OCI-LY1 (cell line): Measurements from ENCODE around the gene ENOX2.

Experiments used
- H2AFZ ChIP-seq: fragments of 200-600 bp; sonication (generic), shearing (Covaris generic); 2 replicates; pipeline ENCODE4 v1.6.0; 2014; ENCODE audit warnings: antibody characterized with exemption, mild to moderate bottlenecking, low read length
- H3F3A ChIP-seq: fragments of 200-600 bp; sonication (generic), shearing (Covaris generic); 2 replicates; pipeline ENCODE4 v1.6.0; 2014; ENCODE audit warnings: mild to moderate bottlenecking, antibody characterized with exemption, low read length, moderate library complexity; ENCODE audit not compliant: insufficient read depth
- H3K27ac ChIP-seq: fragments of 200-600 bp; sonication (generic); 2 replicates; pipeline ENCODE4 v1.5.1; 2014; ENCODE audit warnings: low read length, mixed run types, mild to moderate bottlenecking, low read depth; ENCODE audit not compliant: poor library complexity, severe bottlenecking
- H3K27me3 ChIP-seq: fragments of 200-600 bp; sonication (generic); 2 replicates; pipeline ENCODE4 v1.6.0; 2014; ENCODE audit warnings: antibody characterized with exemption, mild to moderate bottlenecking, low read length, moderate library complexity; ENCODE audit not compliant: insufficient read depth
- H3K36me3 ChIP-seq: fragments of 200-600 bp; sonication (generic); 2 replicates; pipeline ENCODE4 v1.6.1; 2014; ENCODE audit warnings: mild to moderate bottlenecking, antibody characterized with exemption, low read length, moderate library complexity, mixed read lengths; ENCODE audit not compliant: insufficient read depth
- H3K4me1 ChIP-seq: fragments of 200-600 bp; sonication (generic); 2 replicates; pipeline ENCODE4 v1.5.1; 2014; ENCODE audit warnings: mild to moderate bottlenecking, low read length, moderate library complexity; ENCODE audit not compliant: insufficient read depth, severe bottlenecking
- H3K4me2 ChIP-seq: fragments of 200-600 bp; sonication (generic), shearing (Covaris generic); 2 replicates; pipeline ENCODE4 v1.6.1; 2014; ENCODE audit warnings: low read length
- H3K4me3 ChIP-seq: fragments of 200-600 bp; sonication (generic); 2 replicates; pipeline ENCODE4 v1.5.1; 2014; ENCODE audit warnings: low read length, low read depth, mild to moderate bottlenecking, mixed read lengths; ENCODE audit not compliant: poor library complexity, severe bottlenecking
- H3K79me2 ChIP-seq: fragments of 200-600 bp; shearing (Covaris generic); 2 replicates; pipeline ENCODE4 v1.6.1; 2016; ENCODE audit warnings: mixed run types, low read length, mixed read lengths; ENCODE audit not compliant: insufficient read depth
- H3K9ac ChIP-seq: fragments of 200-600 bp; sonication (generic), shearing (Covaris generic); 2 replicates; pipeline ENCODE4 v1.6.1; 2014; ENCODE audit warnings: mild to moderate bottlenecking, low read length, mixed read lengths
- H3K9me2 ChIP-seq: fragments of 200-600 bp; sonication (generic), shearing (Covaris generic); 2 replicates; pipeline ENCODE4 v1.6.1; 2014; ENCODE audit warnings: low read depth, mild to moderate bottlenecking, low read length, mixed read lengths
- H3K9me3 ChIP-seq: fragments of 200-600 bp; shearing (Covaris generic); 2 replicates; pipeline ENCODE4 v1.6.1; 2014; ENCODE audit warnings: low read length, mixed read lengths
- H4K20me1 ChIP-seq: fragments of 200-600 bp; sonication (generic), shearing (Covaris generic); 2 replicates; pipeline ENCODE4 v1.6.0; 2016; ENCODE audit warnings: mild to moderate bottlenecking, low read length; ENCODE audit not compliant: insufficient read depth
- EZH2 ChIP-seq: fragments of 200-600 bp; sonication (generic), shearing (Covaris generic); IDR thresholded peaks from 2 replicates; pipeline ENCODE4 v1.8.0; 2017; ENCODE audit warnings: borderline replicate concordance, mixed run types, mild to moderate bottlenecking, antibody characterized with exemption, low read length, moderate library complexity, mixed read lengths
- TF ChIP-seq, protein P1 (sequence below): fragments of 200-600 bp; sonication (generic), shearing (Covaris generic); IDR thresholded peaks from 2 replicates; pipeline ENCODE4 v1.5.1; 2017; ENCODE audit warnings: mild to moderate bottlenecking, antibody characterized with exemption, low read length, moderate library complexity, mixed read lengths

ENOX2 gene

DNA sequence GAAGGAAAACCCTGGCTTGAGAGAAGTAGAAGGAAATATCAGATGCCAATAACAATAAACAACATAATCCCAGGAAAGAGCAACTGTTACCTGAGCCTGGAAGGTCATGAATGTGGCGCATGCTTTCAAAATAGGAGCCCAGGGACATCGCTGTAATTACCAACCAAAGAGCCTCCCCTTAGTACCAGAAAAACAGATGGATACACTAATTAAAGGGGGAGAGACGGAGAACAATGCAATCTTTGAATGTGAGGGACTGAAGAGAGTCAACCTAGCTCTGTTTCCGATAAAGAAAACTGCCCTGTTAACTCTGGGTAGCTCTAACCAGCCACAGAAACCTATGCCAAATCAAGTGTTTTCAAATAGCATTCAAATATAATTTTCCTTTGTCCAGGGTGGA lies 161.4 kb downstream of the ENOX2 start:
- H2AFZ ChIP-seq = no peak overlapping the region
- H3K27ac ChIP-seq = no peak overlapping the region
- no peaks in the 10 kb centered on the region for H3K36me3 ChIP-seq
- H3K9me2 ChIP-seq = no peaks in the 10 kb centered on the region
- no peaks in the 10 kb centered on the region for H4K20me1 ChIP-seq
- H3K4me3 ChIP-seq = no peak overlapping the region
- H3F3A ChIP-seq = no peaks in the 10 kb centered on the region
- no peaks in the 10 kb centered on the region for H3K27me3 ChIP-seq
- TF ChIP-seq, protein P1, sequence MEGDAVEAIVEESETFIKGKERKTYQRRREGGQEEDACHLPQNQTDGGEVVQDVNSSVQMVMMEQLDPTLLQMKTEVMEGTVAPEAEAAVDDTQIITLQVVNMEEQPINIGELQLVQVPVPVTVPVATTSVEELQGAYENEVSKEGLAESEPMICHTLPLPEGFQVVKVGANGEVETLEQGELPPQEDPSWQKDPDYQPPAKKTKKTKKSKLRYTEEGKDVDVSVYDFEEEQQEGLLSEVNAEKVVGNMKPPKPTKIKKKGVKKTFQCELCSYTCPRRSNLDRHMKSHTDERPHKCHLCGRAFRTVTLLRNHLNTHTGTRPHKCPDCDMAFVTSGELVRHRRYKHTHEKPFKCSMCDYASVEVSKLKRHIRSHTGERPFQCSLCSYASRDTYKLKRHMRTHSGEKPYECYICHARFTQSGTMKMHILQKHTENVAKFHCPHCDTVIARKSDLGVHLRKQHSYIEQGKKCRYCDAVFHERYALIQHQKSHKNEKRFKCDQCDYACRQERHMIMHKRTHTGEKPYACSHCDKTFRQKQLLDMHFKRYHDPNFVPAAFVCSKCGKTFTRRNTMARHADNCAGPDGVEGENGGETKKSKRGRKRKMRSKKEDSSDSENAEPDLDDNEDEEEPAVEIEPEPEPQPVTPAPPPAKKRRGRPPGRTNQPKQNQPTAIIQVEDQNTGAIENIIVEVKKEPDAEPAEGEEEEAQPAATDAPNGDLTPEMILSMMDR = no peak
- TF ChIP-seq EZH2 = no peak
- no peaks in the 10 kb centered on the region for H3K9me3 ChIP-seq
- H3K9ac ChIP-seq = no peak overlapping the region
- H3K79me2 ChIP-seq = no peaks in the 10 kb centered on the region
- H3K4me2 ChIP-seq = no peak overlapping the region
- H3K4me1 ChIP-seq = no peaks in the 10 kb centered on the region

GRCh38 chrX:130741151-130741550 lies 161.9 kb downstream of the ENOX2 start:
- Histone ChIP-seq H3K4me3 (no peak overlapping the region), H3F3A (no peaks in the 10 kb centered on the region), H2AFZ (no peak overlapping the region), H3K36me3 (no peaks in the 10 kb centered on the region), H3K4me1 (no peaks in the 10 kb centered on the region), H3K27me3 (no peaks in the 10 kb centered on the region), H3K9ac (no peak overlapping the region), H3K79me2 (no peaks in the 10 kb centered on the region), H3K9me2 (no peaks in the 10 kb centered on the region), H4K20me1 (no peaks in the 10 kb centered on the region), H3K4me2 (no peak overlapping the region), H3K27ac (no peak overlapping the region), H3K9me3 (no peaks in the 10 kb centered on the region)
- TF ChIP-seq, protein P1 = no peak
- TF ChIP-seq EZH2 = no peak

- Histone ChIP-seq H3F3A (no peaks in the 10 kb centered on the region), H4K20me1 (no peaks in the 10 kb centered on the region), H3K9me3 (no peaks in the 10 kb centered on the region), H3K27ac (no peak overlapping the region), H3K9me2 (no peaks in the 10 kb centered on the region), H3K79me2 (no peaks in the 10 kb centered on the region), H3K4me1 (no peaks in the 10 kb centered on the region), H2AFZ (no peak overlapping the region), H3K36me3 (no peaks in the 10 kb centered on the region), H3K4me3 (no peak overlapping the region), H3K9ac (no peak overlapping the region), H3K4me2 (no peak overlapping the region), H3K27me3 (no peaks in the 10 kb centered on the region)
- TF ChIP-seq, protein P1 = no peak
- TF ChIP-seq EZH2 = no peak
Observed at GRCh38 chrX:130738638-130739195, 164.3 kb downstream of the ENOX2 start.
